WTC11 (cell line): ENCODE measurements around the gene GALNT6.

Source experiments
- AFF4 ChIP-seq: sonication (generic); formaldehyde crosslinking; IDR thresholded peaks from 2 replicates; pipeline ENCODE4 v1.8.1; 2023; ENCODE audit warnings: mild to moderate bottlenecking, missing genetic modification reagents, borderline replicate concordance
- ARID4B ChIP-seq: sonication (generic); formaldehyde crosslinking; IDR thresholded peaks from 2 replicates; pipeline ENCODE4 v1.8.0; 2023; ENCODE audit warnings: missing genetic modification reagents, mild to moderate bottlenecking, borderline replicate concordance
- ATF2 ChIP-seq: sonication (generic); formaldehyde crosslinking; IDR thresholded peaks from 2 replicates; pipeline ENCODE4 v1.8.1; 2022; ENCODE audit warnings: low read depth, missing genetic modification reagents, borderline replicate concordance
- CREM ChIP-seq: sonication (generic); formaldehyde crosslinking; IDR thresholded peaks from 2 replicates; pipeline ENCODE4 v1.8.1; 2022; ENCODE audit warnings: mild to moderate bottlenecking, missing genetic modification reagents, moderate library complexity
- CTCF ChIP-seq: fragments of 200-600 bp; IDR thresholded peaks from 2 replicates; pipeline ENCODE4 v1.8.0; 2022; ENCODE audit warnings: antibody characterized with exemption
- ESRRA ChIP-seq: sonication (generic); formaldehyde crosslinking; IDR thresholded peaks from 2 replicates; pipeline ENCODE4 v1.8.1; 2022; ENCODE audit warnings: mild to moderate bottlenecking, missing genetic modification reagents, borderline replicate concordance
- FOXJ3 ChIP-seq: sonication (generic); formaldehyde crosslinking; IDR thresholded peaks from 2 replicates; pipeline ENCODE4 v1.9.0; 2021; ENCODE audit warnings: missing genetic modification reagents, mild to moderate bottlenecking, borderline replicate concordance
- MAX ChIP-seq: sonication (generic); formaldehyde crosslinking; IDR thresholded peaks from 2 replicates; pipeline ENCODE4 v1.8.0; 2022; ENCODE audit warnings: mild to moderate bottlenecking, missing genetic modification reagents
- NFYB ChIP-seq: sonication (generic); formaldehyde crosslinking; conservative IDR thresholded peaks from 2 replicates; pipeline ENCODE4 v1.8.0; 2022; ENCODE audit warnings: low read depth, missing genetic modification reagents
- STAT6 ChIP-seq: sonication (generic); formaldehyde crosslinking; conservative IDR thresholded peaks from 2 replicates; pipeline ENCODE4 v1.8.1; 2023; ENCODE audit warnings: mild to moderate bottlenecking, low read depth, missing genetic modification reagents, moderate library complexity
- ZNF232 ChIP-seq: sonication (generic); formaldehyde crosslinking; IDR thresholded peaks from 2 replicates; pipeline ENCODE4 v1.8.0; 2022; ENCODE audit warnings: mild to moderate bottlenecking, missing genetic modification reagents

DNA sequence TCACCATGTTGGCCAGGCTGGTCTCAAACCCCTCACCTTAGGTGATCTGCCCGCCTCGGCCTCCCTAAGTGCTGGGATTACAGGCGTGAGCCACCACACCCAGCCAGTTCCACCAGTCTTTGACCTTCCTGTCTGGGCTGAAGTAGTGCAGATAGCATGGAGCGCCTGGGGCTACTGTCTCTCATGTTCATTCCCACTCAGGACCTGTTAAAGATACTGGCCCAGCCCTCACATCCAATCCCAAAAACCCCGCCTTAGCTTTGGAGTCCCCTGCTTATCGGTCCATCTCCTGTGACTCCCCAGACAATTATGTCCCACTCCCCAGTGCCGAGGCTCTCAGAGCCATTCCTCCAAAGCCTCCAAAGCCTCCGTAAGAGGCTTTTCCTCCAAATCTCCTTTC lies 32.7 kb downstream of the GALNT6 start:
- TF ChIP-seq CTCF (no peak), NFYB (CRISPR knock-in tag) (no peak), MAX (no peak), ATF2 (no peak), ESRRA (CRISPR knock-in tag) (no peak), CREM (no peak), ARID4B (no peak), FOXJ3 (CRISPR knock-in tag) (no peak), STAT6 (CRISPR knock-in tag) (no peak), ZNF232 (CRISPR knock-in tag) (no peak), AFF4 (CRISPR knock-in tag) (no peak)
